HL-60 (cell line): Measurements from ENCODE around the gene DBF4B.

Experiments used
- POLR2AphosphoS5 ChIP-seq: IDR thresholded peaks from 2 replicates; pipeline ENCODE4 v1.6.1; 2012; ENCODE audit warnings: low read depth
- SPI1 ChIP-seq: IDR thresholded peaks from 2 replicates; pipeline ENCODE4 v1.6.1; 2012; ENCODE audit warnings: low read depth, mild to moderate bottlenecking, borderline replicate concordance
- TF ChIP-seq, protein P1 (sequence below): IDR thresholded peaks from one replicate; pipeline ENCODE4 v1.5.1; 2011; ENCODE audit warnings: low read length, control low read depth, inconsistent platforms; ENCODE audit not compliant: insufficient read depth
- TF ChIP-seq, protein P2 (sequence below): IDR thresholded peaks from 2 replicates; pipeline ENCODE4 v1.6.1; 2012; ENCODE audit warnings: low read depth; ENCODE audit not compliant: insufficient replicate concordance

DNA sequence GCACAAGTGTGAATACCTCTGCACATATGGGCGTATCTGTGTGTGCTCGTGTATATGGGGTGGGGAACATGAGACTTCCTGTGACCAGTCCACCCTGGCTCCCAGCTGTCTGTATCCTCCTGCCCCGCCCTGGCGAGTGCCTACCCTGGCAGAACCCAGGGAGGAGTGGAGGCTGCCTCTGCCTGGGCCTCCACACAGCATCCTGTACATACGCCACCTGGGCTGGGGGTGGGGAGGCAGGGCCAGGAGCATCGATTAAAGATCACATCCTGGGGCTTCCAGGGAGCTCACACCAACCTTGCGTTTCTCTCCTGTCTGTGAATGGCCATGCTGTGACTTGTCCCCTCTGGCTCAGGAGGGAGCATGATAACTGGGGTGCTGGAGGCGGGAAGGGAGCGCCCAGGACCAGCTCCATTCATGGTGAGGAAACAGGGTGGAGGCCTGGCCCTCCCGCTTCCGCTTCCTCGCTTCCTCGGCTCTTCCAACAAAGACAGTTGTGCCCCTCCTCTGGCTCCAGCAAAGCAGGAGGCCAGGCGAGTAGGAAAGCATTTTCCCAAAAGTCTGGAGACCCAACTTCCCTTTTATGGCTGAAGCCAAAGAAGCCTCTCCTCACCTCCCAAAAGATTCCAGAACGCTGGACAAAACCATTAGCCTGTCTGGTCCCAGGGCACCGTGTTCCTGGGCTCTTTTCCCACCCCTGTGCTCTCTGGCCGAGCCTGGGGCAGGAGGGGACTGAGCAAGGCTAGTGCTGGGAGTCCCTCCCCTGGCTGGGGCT lies 73.3 kb downstream of the DBF4B start:
- TF ChIP-seq SPI1 (no peak), POLR2AphosphoS5 (no peak)
- TF ChIP-seq, protein P1, sequence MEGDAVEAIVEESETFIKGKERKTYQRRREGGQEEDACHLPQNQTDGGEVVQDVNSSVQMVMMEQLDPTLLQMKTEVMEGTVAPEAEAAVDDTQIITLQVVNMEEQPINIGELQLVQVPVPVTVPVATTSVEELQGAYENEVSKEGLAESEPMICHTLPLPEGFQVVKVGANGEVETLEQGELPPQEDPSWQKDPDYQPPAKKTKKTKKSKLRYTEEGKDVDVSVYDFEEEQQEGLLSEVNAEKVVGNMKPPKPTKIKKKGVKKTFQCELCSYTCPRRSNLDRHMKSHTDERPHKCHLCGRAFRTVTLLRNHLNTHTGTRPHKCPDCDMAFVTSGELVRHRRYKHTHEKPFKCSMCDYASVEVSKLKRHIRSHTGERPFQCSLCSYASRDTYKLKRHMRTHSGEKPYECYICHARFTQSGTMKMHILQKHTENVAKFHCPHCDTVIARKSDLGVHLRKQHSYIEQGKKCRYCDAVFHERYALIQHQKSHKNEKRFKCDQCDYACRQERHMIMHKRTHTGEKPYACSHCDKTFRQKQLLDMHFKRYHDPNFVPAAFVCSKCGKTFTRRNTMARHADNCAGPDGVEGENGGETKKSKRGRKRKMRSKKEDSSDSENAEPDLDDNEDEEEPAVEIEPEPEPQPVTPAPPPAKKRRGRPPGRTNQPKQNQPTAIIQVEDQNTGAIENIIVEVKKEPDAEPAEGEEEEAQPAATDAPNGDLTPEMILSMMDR, result no peak
- TF ChIP-seq, protein P2, sequence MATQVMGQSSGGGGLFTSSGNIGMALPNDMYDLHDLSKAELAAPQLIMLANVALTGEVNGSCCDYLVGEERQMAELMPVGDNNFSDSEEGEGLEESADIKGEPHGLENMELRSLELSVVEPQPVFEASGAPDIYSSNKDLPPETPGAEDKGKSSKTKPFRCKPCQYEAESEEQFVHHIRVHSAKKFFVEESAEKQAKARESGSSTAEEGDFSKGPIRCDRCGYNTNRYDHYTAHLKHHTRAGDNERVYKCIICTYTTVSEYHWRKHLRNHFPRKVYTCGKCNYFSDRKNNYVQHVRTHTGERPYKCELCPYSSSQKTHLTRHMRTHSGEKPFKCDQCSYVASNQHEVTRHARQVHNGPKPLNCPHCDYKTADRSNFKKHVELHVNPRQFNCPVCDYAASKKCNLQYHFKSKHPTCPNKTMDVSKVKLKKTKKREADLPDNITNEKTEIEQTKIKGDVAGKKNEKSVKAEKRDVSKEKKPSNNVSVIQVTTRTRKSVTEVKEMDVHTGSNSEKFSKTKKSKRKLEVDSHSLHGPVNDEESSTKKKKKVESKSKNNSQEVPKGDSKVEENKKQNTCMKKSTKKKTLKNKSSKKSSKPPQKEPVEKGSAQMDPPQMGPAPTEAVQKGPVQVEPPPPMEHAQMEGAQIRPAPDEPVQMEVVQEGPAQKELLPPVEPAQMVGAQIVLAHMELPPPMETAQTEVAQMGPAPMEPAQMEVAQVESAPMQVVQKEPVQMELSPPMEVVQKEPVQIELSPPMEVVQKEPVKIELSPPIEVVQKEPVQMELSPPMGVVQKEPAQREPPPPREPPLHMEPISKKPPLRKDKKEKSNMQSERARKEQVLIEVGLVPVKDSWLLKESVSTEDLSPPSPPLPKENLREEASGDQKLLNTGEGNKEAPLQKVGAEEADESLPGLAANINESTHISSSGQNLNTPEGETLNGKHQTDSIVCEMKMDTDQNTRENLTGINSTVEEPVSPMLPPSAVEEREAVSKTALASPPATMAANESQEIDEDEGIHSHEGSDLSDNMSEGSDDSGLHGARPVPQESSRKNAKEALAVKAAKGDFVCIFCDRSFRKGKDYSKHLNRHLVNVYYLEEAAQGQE, result no peak
